HG03432 (cell line): ENCODE measurements around the gene GTF2H1.
"Not testable (repeated sequence)": the region's sequence is repeated elsewhere in the genome, so short reads cannot be mapped to it uniquely, and the experiment has no call there.

ENCODE experiments used
- ATAC-seq: cut with Tn5 transposase; IDR thresholded peaks from one replicate; pipeline ENCODE4 v1.9.1; 2021; ENCODE audit warnings: mild to moderate bottlenecking, moderate library complexity; ENCODE audit not compliant: unreplicated experiment

Gene GTF2H1

GRCh38 chr11:18317551-18317950 is 4.8 kb upstream of the GTF2H1 start:
- no peak for ATAC-seq

GRCh38 chr11:18319914-18320313 is 2.5 kb upstream of the GTF2H1 start:
- ATAC-seq = no peak

- no peak for ATAC-seq
Measured at GRCh38 chr11:18320617-18321016, 1.8 kb upstream of the GTF2H1 start.

- ATAC-seq = peak; percentile 1
Measured at GRCh38 chr11:18321578-18321968, 794 bp upstream of the GTF2H1 start.

GRCh38 chr11:18322818-18323570 is 627 bp downstream of the GTF2H1 start:
- ATAC-seq = no peak

GRCh38 chr11:18323881-18324280 is 1.5 kb downstream of the GTF2H1 start:
- not testable (repeated sequence) for ATAC-seq

- no peak for ATAC-seq
Measured at GRCh38 chr11:18324381-18324780, 2.0 kb downstream of the GTF2H1 start.

GRCh38 chr11:18329196-18329870 is 7.0 kb downstream of the GTF2H1 start:
- ATAC-seq = peak; percentile 74

GRCh38 chr11:18330921-18331320 is 8.6 kb downstream of the GTF2H1 start:
- no peak for ATAC-seq

GRCh38 chr11:18332302-18332701 is 9.9 kb downstream of the GTF2H1 start:
- ATAC-seq = no peak

- no peak for ATAC-seq
Measured at GRCh38 chr11:18332891-18333290, 10.5 kb downstream of the GTF2H1 start.

- ATAC-seq = no peak
Measured at GRCh38 chr11:18347471-18348125, 25.2 kb downstream of the GTF2H1 start.

GRCh38 chr11:18352581-18352980 is 30.2 kb downstream of the GTF2H1 start:
- ATAC-seq = no peak

- ATAC-seq = no peak
Measured at GRCh38 chr11:18358646-18359045, 36.3 kb downstream of the GTF2H1 start.

GRCh38 chr11:18361154-18361553 is 38.8 kb downstream of the GTF2H1 start:
- no peak for ATAC-seq

GRCh38 chr11:18364495-18365073 is 42.2 kb downstream of the GTF2H1 start:
- no peak for ATAC-seq

- no peak for ATAC-seq
Measured at GRCh38 chr11:18365741-18366140, 43.4 kb downstream of the GTF2H1 start.

- no peak for ATAC-seq
Measured at GRCh38 chr11:18366286-18366685, 43.9 kb downstream of the GTF2H1 start.

- ATAC-seq = no peak
Measured at GRCh38 chr11:18367431-18367830, 45.1 kb downstream of the GTF2H1 start.

GRCh38 chr11:18368221-18368620 is 45.9 kb downstream of the GTF2H1 start:
- ATAC-seq = no peak

- ATAC-seq = no peak
Measured at GRCh38 chr11:18369398-18369797, 47.0 kb downstream of the GTF2H1 start.

- ATAC-seq = no peak
Measured at GRCh38 chr11:18371279-18371678, 48.9 kb downstream of the GTF2H1 start.
